Ectodermal cell (in vitro differentiated cells): ENCODE results near the gene SEPHS1.
"Not testable (repeated sequence)": the region's sequence is repeated elsewhere in the genome, so short reads cannot be mapped to it uniquely, and the experiment has no call there.

ENCODE experiments used
- H3K27ac ChIP-seq: 2 replicates; pipeline ENCODE4 v1.7.0; 2013; ENCODE audit warnings: mild to moderate bottlenecking, low read depth, low read length; ENCODE audit not compliant: insufficient read depth, poor library complexity, severe bottlenecking
- H3K27me3 ChIP-seq: 2 replicates; pipeline ENCODE4 v1.7.0; 2013; ENCODE audit warnings: mild to moderate bottlenecking, low read length; ENCODE audit not compliant: insufficient read depth, control insufficient read depth, poor library complexity, severe bottlenecking
- H3K36me3 ChIP-seq: one replicate; pipeline ENCODE4 v1.7.0; 2013; ENCODE audit warnings: low read length; ENCODE audit not compliant: control insufficient read depth, insufficient read depth
- H3K4me1 ChIP-seq: one replicate; pipeline ENCODE4 v1.7.0; 2013; ENCODE audit warnings: low read length; ENCODE audit not compliant: control insufficient read depth, insufficient read depth
- H3K4me3 ChIP-seq: 2 replicates; pipeline ENCODE4 v1.7.0; 2013; ENCODE audit warnings: low read depth, low read length, control low read depth; ENCODE audit not compliant: insufficient read depth
- H3K9me3 ChIP-seq: 2 replicates; pipeline ENCODE4 v1.7.0; 2013; ENCODE audit warnings: mild to moderate bottlenecking, low read length, moderate library complexity; ENCODE audit not compliant: control insufficient read depth
- WGBS, 2 experiments: methylation state at CpG; one replicate each; pipeline ENCODE4 v1.1.7; 2013; ENCODE audit warnings: missing lambda C conversion rate in 2 of 2; 5-methylcytosine and 5-hydroxymethylcytosine counted together

SEPHS1 gene

GRCh38 chr10:13383399-13383761 is 35.3 kb upstream of the SEPHS1 start:
- 80 to 82% methylated on average over 18 of the region's 18 CpGs for WGBS, 2 experiments
- Histone ChIP-seq H3K4me1 (no peaks in the 10 kb centered on the region), H3K9me3 (no peaks in the 10 kb centered on the region), H3K27ac (no peak overlapping the region), H3K27me3 (peaks cover 5% of the 10 kb centered on the region), H3K36me3 (no peaks in the 10 kb centered on the region), H3K4me3 (no peak overlapping the region)

- no peak overlapping the region for H3K4me3 ChIP-seq
- 82 to 84% methylated on average over 23 of the region's 23 CpGs for WGBS, 2 experiments
- no peak overlapping the region for H3K27ac ChIP-seq
These were observed 34.8 kb upstream of the SEPHS1 start for GRCh38 chr10:13382703-13383398.

GRCh38 chr10:13379061-13379460 is 31.0 kb upstream of the SEPHS1 start:
- H3K36me3 ChIP-seq, H3K4me1 ChIP-seq, H3K27me3 ChIP-seq, H3K27ac ChIP-seq, H3K4me3 ChIP-seq, H3K9me3 ChIP-seq: not testable (repeated sequence)
- 95 to 97% methylated on average over 2 of the region's 4 CpGs for WGBS, 2 experiments

More at GRCh38 chr10:13382703-13383398, 34.8 kb upstream of the SEPHS1 start:
- H3K4me1 ChIP-seq = no peaks in the 10 kb centered on the region
- peaks cover 5% of the 10 kb centered on the region for H3K27me3 ChIP-seq
- no peaks in the 10 kb centered on the region for H3K36me3 ChIP-seq
- H3K9me3 ChIP-seq = no peaks in the 10 kb centered on the region

- WGBS, 2 experiments = 93 to 94% methylated on average over 6 of the region's 6 CpGs
- Histone ChIP-seq H3K9me3 (no peaks in the 10 kb centered on the region), H3K4me1 (no peaks in the 10 kb centered on the region), H3K27ac (no peak overlapping the region), H3K36me3 (no peaks in the 10 kb centered on the region), H3K4me3 (no peak overlapping the region), H3K27me3 (no peaks in the 10 kb centered on the region)
These were observed 28.7 kb upstream of the SEPHS1 start for GRCh38 chr10:13376746-13377145.

DNA sequence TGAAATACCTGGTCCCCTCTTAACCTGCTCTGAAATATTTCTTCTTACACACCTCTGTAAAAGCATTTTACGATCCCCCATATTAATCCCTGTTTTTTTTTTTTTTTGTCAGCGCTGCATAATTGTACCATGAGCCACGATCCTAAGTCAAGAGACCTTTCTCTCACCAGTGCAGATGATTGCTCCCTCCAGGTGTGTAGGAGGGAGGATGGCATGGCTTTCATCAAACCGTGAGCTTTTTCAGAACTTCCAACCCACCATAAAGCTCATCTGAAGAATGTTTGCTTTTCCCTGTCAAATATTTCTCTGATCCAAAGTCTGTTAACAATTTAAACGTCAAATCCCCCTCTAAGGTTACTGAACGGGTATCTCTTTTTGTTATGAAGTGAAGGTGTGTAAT is 28.2 kb upstream of the SEPHS1 start:
- WGBS, 2 experiments = 72 to 85% methylated on average over 5 to 6 of the region's 6 CpGs
- no peak overlapping the region for H3K27ac ChIP-seq

DNA sequence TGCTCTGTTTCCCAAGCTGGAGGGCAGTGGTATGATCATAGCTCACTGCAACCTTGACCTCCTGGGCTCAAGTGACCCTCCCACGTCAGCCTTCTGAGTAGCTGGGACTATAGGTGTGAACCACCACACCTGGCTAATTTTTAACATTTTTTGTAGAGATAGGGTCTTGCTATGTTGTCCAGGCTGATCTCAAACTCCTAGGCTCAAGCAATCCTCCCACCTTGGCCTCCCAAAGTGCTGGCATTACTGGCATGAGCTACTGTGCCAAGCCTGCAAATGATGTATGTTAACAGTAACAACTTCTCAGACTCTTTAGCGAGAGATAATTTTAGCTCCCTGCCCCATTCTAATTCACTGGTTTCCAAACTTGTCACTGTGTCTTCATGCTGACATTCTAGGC is 27.7 kb upstream of the SEPHS1 start:
- Histone ChIP-seq H3K9me3 (no peaks in the 10 kb centered on the region), H3K27ac (no peak overlapping the region), H3K4me3 (no peak overlapping the region), H3K36me3 (no peaks in the 10 kb centered on the region), H3K27me3 (no peaks in the 10 kb centered on the region), H3K4me1 (no peaks in the 10 kb centered on the region)
- WGBS, 2 experiments = 84 to 85% methylated on average over 2 of the region's 2 CpGs

More for the DNA sequence above, 28.2 kb upstream of the SEPHS1 start:
- H3K9me3 ChIP-seq = no peaks in the 10 kb centered on the region
- no peaks in the 10 kb centered on the region for H3K4me1 ChIP-seq
- no peaks in the 10 kb centered on the region for H3K27me3 ChIP-seq
- no peak overlapping the region for H3K4me3 ChIP-seq
- H3K36me3 ChIP-seq = no peaks in the 10 kb centered on the region

DNA sequence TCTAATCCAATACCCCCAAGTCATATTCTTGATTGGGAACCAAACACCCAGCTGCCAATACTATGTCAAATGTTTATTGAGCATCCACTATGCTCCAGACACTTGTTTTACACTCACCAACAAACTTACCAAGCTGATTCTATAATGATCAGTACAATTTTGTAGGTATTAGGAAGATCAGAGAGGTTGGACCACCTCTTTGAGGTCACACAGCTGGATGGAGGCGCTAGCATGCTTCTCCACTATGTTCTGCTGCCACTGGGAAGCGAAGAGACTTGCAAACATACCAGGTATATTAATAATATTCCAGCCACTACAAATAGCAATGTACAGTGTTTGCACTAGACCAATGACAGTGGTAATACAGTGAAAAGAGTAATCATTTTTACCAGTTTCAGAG is 25.6 kb upstream of the SEPHS1 start:
- Histone ChIP-seq H3K9me3 (no peaks in the 10 kb centered on the region), H3K27ac (no peak overlapping the region), H3K4me1 (no peaks in the 10 kb centered on the region), H3K36me3 (no peaks in the 10 kb centered on the region), H3K4me3 (no peak overlapping the region), H3K27me3 (no peaks in the 10 kb centered on the region)
- WGBS, 2 experiments = 86 to 93% methylated on average over 2 of the region's 2 CpGs

DNA sequence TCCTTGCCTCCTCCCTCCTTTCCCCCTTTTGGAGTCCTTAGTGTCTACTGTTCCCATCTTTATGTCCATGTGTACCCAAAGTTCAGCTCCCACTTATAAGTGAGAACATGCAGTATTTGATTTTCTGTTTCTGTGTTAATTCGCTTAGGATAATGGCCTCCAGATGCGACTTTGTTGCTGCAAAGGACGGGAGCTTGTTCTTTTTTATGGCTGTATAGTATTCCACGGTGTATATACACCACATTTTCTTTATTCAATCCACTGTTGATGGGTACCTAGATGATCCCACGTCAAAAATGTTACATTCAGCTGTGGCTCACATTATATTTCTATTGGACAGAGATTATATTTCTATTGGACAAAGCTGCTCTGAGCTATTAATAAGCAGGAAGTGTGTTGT is 24.4 kb upstream of the SEPHS1 start:
- WGBS, 2 experiments = 94 to 96% methylated on average over 3 to 4 of the region's 5 CpGs
- H3K36me3 ChIP-seq = no peaks in the 10 kb centered on the region
- H3K27ac ChIP-seq = no peak overlapping the region
- no peaks in the 10 kb centered on the region for H3K9me3 ChIP-seq
- no peaks in the 10 kb centered on the region for H3K4me1 ChIP-seq
- no peak overlapping the region for H3K4me3 ChIP-seq
- H3K27me3 ChIP-seq = no peaks in the 10 kb centered on the region

GRCh38 chr10:13371897-13372470 is 23.9 kb upstream of the SEPHS1 start:
- H3K27ac ChIP-seq = no peak overlapping the region
- H3K9me3 ChIP-seq = no peaks in the 10 kb centered on the region
- H3K4me1 ChIP-seq = no peaks in the 10 kb centered on the region
- H3K4me3 ChIP-seq = no peak overlapping the region
- WGBS, 2 experiments = 46 to 54% methylated on average over 5 to 6 of the region's 6 CpGs
- H3K36me3 ChIP-seq = no peaks in the 10 kb centered on the region
- no peaks in the 10 kb centered on the region for H3K27me3 ChIP-seq

- Histone ChIP-seq H3K4me1 (no peaks in the 10 kb centered on the region), H3K4me3 (no peak overlapping the region), H3K36me3 (no peaks in the 10 kb centered on the region), H3K27me3 (no peaks in the 10 kb centered on the region), H3K9me3 (no peaks in the 10 kb centered on the region), H3K27ac (no peak overlapping the region)
- 89 to 93% methylated on average over 4 of the region's 4 CpGs for WGBS, 2 experiments
These were observed 18.8 kb upstream of the SEPHS1 start for GRCh38 chr10:13366891-13367290.
